NCI-H1436 treated with DMSO at 0.1 percent for 48 hours (cell line): ENCODE measurements around the gene KCTD17.

Source experiments
- DNase-seq: peaks from one replicate; lab custom pipeline; 2025; lab: John Stamatoyannopoulos, UW

The KCTD17 gene, protein sequence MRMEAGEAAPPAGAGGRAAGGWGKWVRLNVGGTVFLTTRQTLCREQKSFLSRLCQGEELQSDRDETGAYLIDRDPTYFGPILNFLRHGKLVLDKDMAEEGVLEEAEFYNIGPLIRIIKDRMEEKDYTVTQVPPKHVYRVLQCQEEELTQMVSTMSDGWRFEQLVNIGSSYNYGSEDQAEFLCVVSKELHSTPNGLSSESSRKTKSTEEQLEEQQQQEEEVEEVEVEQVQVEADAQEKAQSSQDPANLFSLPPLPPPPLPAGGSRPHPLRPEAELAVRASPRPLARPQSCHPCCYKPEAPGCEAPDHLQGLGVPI

DNA sequence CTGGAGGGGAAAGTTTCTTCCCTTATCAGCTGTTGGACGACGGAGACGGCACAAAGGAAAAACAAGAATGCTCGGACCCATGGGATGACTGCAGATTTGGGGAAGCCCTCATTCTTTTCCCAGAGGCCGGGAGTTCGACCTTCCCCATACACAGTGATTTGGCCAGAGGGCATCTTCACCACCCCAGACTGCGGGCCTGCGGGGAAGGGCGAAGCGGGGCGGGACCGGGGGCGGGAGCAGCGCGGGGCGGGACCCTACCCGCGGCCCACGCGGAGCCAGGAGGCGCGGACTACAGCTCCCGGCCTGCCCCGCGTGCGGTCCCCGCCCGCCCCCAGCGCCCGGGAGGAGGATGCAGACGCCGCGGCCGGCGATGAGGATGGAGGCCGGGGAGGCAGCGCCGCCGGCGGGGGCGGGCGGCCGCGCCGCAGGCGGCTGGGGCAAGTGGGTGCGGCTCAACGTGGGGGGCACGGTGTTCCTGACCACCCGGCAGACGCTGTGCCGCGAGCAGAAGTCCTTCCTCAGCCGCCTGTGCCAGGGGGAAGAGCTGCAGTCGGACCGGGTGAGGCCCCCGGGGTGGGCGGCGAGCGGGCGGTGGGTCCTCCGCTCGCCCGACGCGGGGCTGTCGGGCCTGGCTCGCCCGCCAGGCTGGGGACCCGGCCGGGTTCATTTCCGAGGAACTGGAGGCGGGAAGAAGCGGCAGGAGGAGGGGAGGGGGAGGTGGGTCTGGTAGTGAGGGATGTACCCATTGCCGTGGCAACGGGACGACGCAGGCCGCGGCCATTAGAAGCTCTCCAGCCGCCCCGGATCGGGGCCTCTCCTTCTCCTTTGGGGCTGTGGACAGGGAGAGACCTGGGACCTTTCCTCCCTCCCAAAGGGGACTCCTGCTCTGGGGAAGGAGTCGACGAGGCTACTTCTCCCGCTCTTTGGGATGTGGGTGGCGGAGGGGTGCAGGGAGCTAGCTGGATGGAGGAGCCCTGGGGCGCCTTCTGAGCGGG, at the start of gene KCTD17:
KCTD17 (plus strand) TSS at position 352 of the 995 bp plus-strand sequence; CDS start at position 371, 19 bp downstream.
- no peak for DNase-seq

DNA sequence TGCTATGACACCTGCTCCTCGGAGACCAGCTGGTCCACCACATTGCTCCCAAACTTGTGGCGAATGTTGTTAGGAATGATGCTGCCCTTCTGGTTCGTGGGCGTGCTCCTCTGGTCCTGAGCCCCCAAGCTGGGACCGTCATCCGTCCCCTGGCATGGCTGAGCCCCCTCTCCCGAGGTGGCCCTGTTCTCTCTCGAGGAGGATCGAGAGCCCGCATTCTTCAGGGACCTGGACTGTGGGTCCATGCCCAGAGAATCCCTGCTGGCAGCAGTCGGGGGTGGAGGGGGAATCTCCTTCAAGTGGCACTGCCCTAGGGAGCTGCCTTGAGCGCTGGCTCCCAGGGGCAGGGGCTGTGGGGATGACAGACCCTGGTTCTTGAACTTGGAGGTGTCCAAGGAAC, 49.7 kb upstream of the KCTD17 start:
- no peak for DNase-seq

DNA sequence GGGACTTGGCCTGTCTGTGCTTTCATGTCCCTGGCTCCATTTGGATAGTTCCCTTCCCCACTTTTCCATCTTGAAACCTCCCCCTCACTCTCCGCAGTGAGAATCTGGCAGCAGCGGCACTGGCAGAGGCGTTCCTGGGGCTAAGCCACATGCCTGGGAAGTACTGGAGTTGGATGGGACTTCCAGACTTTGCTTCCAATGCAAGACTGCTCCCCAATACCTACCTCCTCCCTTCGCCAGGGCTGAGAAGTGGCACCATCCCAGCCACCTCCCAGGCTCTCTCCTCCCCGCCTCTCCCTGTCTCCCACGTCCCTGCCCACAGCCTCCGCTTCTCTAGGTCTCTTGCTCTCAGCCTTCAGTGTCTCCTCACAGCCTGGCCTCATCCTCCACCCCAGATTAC, 48.9 kb upstream of the KCTD17 start:
- DNase-seq, result no peak

DNA sequence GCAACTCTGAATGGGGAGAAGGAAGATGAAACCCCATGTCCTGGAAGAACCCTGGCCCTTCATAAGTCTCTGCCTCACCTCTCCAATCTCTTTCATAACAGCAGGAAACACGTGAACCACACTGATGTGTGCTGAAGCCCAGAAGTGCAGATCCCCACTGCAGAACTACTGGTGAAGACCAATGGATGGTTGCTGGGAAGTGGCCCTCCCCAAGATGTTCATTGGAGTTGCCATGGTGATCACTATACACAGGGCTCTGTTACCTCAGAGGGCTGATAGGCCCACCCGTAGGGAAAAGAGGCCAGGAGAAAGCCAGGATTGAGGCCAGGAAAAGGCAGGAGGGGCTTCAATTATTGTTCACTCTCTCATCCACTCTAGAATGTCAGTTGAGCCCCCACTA, 43.9 kb upstream of the KCTD17 start:
- DNase-seq, result no peak

DNA sequence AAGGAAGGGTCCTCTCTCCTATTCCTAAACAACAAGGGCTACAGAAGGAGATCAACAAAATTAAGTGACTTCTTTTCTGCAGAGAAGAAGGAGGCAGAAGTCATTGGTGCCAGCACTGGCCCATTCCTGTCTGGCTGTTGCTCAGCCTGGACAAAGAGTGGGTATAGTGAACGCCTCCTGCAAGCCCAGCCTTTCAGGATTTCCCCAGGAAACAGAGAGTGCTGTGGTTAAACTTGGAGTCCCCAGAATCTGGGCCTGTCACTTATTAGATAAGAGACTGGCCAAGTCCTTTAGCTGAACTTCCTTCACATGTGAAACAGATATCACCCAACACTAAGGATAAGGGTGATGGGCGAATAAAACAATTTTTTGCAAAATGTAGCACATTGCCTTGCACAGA, 43.2 kb upstream of the KCTD17 start:
- no peak for DNase-seq

DNA sequence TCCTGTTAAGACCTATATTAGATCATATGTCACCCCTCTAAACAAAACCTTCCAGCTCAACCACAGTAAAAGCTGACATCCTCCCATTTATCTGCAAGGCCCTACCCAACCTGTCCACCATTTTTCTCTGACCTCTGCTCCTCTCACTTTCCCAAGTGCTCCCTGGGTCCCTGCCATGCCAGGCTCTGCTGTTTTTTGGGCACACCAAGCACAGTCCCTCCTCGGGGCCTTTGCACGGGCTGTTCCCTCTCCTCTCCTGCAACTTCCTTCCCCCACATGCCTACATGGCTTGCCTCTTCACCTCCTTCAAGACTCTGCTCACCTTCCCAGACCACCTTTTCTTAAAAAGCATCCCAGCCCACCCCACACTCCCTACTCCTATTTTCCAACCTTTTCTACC, 42.1 kb upstream of the KCTD17 start:
- DNase-seq, result no peak

DNA sequence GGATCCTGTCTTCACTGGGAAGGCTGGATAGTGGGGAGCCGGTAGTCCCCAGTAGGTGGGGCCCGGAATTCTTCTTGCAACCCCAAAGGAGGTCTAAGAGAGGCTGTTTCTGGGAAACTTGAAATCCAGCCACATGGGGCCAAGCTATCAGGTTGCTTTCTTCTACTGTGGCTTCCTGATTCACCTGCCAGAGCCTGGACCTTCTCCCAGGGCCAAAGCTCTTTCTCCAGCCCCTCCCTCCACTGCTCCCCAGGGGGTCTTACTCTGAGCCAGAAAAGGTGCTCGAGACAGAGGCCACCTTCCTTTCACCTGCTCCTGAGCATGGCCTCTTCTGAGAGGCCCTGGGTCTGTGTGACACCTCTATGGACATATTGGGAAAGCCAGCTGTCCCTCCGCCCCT, 41.4 kb upstream of the KCTD17 start:
- no peak for DNase-seq

DNA sequence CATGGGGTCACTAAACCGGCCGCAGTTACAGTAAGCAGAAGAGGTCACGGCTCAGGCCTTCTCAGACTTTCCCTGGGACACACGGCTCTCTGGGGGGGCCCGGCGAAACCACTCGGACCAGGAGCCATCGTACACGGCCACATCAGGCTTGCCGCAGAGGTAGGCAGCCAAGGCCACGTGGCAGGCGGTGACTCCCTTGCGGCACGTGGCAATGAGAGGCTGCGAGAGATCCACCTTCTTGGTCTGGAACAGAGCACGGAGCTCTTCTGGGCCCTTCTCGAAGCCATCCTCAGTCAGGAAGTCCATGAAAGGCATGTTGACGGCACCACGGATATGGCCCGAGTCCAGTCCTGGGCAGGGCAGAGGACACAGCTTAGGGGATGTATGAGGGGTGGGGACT, 40.6 kb upstream of the KCTD17 start:
- DNase-seq, result no peak

DNA sequence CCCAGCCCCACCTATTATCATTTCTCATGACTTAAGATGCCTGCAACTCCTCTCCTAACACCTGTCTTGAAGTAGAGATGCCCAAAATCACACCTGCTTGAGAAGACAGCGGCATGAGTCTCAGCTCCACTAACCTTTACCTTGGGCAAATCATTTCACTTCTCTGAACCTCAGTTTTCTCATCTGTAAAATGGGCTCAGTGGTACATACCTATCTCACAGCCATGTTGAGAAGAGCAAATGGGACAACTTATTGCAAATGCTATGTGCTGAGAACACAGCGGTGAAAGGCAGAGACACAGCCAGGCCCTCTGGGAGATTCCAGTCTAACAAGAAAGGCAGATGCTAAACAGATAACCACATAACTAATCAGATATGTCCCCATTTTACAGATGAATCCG, 40.1 kb upstream of the KCTD17 start:
- DNase-seq, result no peak

DNA sequence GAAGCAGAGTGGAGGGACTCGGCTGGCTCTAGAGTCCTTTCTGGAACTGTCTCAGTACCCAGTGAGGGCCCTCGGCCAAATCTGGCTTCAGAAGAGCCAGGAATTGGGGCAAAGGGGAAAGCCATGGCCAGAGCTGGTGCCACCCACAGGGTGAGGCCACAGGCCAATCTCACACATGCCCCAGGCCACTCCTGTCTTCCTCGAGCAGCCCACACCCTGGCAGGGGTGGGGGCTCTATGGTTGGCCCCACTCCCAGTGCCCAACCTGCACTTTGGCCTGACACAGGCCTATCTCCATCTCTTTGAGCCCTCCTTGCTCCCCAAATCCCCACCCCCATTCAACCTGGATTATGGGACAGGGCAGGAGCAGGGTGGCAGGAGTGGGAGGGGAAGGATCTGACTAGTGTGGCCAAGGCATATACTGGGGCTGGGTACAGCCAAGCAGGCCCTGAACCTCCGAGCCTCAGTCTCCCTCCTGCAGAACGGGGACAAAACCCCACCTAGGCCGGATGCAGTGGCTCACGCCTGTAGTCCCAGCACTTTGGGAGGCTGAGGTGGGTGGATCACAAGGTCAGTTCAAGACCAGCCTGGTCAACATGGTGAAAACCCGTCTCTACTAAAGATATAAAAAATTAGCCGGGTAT, 39.2 kb upstream of the KCTD17 start:
- DNase-seq, result no peak

DNA sequence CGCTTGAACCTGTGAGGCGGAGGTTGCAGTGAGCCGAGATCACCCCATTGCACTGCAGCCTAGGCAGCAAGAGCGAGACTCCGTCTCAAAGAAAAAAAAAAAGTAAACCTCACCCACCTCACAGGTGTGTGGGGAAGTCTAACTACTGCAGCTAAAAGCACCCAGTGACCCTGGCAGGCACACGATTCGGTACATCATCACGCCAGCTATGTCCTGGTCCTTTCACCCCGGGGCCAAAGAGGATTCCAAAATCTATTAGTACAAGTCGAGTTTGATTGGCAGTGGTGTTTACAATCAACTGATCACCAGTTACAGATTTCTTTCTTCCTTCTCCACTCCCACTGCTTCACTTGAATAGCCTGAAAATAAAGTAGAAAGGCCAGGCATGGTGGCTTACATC, 38.6 kb upstream of the KCTD17 start:
- DNase-seq, result no peak

DNA sequence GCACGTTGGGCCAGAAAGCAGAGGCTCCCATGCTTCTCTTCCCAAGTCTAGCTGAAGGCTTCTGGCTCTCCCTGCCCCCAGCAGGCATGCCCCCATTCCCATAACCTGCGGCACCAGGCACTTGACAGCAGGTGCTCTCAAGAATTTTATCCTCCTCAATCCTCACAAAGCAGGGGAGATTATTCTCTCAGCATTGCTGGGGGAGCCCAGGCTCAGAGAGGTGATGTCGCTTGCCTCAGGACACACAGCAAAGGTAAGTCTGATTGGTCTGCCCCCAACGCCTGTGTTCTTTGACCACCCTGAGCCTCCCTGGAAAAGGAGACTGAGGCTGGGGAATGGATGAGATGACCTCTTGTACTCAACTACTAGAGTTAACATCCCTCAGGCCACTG, 37.1 kb upstream of the KCTD17 start:
- DNase-seq, result no peak

DNA sequence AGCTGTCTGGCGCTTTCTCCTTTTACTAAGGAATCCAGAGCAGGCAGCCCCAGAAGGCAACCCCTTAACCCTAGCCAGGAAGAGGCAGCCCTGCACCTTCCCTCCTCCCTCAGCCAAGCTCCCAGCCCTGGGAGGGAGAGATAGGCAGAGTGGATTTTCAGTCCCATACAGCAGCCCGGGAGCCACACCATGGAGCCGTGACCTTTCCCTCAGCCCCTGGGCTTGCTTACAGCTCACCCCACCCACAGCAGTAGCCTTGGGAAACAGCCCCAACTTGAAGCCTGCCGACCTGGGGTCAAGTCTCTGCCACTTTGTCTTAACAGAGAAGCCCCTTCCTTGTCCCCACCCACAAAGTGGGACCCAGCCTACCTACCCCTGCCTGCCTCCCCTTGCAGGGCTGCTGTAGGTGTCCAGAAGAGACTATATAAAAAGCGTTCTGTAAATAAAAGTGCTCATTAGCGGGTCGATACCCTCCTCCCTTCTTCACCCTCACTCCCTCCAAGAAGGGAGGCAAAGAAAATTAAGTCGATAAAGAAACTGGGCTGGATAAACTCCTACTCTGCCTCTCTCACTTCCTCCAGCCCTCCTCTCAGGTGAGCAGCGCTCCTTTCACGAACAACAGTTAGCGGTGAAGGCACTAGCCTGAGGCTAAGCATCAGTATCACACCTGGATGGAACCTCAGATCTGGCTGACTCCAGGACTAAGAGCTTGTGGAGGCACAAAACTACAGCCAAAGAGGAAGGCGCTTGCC, 36.5 kb upstream of the KCTD17 start:
- no peak for DNase-seq

DNA sequence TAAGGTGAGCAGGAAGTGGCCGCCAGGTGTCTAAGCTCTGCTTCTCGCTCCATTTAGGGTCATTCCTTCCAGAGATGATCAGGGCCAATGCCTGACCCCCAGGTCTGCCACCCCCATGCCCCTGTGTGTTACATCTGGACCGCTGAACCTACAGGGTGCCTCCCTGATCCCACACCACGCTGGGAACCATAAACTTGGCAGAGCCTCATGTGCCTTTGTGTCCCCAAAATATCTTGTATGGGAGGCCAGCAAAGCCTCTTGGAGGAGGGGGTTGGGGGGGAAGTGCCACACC, 36.0 kb upstream of the KCTD17 start:
- DNase-seq, result no peak

DNA sequence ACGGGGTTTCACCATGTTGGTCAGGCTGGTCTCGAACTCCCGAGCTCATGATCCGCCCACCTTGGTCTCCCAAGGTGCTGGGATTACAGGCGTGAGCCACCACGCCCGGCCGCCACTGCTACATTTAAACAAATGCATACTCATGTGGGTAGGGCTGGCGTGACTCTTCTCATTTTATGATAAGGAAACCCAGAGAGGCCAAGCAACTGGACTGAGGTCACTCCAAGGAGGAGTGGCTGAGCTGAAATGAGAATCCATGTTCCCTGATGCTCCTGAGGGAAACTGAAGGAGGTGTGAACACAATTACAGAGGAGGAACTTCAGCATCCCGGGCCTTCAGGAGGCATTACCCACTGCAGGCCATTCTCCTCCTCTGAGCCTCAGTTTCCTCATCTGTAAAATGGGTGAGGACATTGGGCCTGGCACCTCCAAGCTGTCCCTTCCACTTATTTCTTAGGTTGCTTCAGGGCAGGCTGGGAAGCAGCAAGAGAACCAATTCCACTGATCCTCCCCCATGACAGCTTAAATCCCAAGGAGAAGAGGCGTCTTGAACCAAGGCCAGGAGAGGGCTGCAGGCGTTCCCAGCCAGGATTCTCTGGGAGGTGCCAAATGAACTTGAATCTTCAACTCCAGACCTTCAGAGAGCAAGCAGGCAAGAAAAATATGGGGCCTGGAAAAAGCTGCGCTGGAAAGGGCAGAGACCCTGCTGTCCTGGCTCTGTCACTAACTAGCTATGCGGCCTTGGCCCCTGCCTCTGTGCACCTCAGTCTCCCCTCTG, 35.2 kb upstream of the KCTD17 start:
- no peak for DNase-seq

DNA sequence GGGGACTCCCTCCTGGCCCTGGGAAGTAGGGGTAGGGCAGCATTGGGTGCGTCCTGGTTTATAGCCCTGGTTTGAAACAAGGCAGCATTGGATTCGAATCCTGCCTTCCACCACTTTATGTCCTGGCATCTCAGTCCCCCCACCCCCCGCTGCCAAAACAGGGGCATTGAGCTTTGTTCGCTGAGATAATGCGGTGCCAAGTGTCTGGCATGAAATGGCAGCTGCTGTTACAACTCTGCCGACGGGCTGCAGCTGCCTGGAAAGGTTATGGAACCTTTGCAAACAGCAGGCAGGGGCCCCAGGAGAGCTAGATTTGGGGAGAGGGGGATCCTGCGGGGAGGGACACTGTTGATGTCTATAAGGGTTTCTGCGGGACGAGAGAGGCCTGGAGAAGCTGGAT, 34.2 kb upstream of the KCTD17 start:
- DNase-seq, result no peak

DNA sequence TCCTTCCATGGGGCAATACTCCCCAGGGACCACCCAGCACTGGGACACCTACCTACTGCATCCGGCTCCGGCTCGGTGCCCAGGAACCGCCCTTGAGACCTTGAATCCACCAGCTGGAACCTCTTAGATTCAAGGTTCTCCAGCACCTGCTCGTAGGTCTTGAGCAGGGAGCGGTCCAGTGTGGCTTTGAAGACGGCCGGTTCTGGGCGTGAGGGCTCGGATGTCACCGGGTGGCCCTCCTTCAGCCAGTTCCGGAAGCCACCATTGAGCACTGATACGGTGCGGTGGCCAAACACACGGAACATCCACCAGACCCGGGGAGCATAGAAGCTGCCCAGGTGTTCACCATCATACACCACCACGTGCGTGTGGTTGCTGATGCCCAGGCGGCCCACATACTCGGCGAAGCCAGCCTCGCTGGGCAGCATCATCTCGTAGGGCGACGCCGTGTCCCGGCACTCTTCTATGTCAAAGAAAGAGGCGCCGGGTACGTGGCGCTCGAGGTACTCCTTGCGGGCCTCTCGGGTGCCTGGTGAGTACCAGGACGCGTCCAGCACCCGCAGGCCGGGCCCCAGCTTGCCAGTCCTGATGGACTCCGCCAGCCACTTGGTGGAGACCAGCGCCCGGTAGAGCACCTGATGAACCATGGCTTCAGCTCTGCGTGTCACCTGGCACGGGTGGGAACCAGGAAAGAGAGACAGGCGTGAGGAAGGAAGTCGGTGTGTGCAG, 33.3 kb upstream of the KCTD17 start:
- no peak for DNase-seq

DNA sequence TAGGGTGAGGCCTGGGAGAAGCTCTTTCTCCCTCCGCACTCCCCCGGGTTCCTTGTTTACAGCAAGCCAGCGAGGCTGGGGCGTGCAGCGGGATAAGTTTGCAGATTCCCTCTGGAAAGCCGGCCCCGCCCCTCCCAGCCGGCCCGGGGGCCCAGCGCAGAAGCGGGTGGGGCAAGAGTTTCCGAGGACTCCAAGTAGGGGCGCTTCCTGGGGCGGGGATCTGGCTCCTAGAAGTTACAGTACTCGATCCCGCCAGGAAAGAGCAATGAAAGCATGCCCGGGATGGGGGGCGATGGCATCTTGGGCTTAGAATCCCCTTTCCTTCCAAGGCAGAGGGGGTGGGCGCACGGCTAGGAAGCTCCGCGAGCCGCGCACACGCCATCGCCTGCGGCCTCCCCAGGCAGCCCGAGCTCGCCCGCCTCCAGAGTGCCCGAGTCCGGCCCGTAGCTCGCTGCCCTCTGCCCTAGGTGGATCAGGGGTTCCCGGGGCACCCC, 32.7 kb upstream of the KCTD17 start:
- DNase-seq, result no peak

DNA sequence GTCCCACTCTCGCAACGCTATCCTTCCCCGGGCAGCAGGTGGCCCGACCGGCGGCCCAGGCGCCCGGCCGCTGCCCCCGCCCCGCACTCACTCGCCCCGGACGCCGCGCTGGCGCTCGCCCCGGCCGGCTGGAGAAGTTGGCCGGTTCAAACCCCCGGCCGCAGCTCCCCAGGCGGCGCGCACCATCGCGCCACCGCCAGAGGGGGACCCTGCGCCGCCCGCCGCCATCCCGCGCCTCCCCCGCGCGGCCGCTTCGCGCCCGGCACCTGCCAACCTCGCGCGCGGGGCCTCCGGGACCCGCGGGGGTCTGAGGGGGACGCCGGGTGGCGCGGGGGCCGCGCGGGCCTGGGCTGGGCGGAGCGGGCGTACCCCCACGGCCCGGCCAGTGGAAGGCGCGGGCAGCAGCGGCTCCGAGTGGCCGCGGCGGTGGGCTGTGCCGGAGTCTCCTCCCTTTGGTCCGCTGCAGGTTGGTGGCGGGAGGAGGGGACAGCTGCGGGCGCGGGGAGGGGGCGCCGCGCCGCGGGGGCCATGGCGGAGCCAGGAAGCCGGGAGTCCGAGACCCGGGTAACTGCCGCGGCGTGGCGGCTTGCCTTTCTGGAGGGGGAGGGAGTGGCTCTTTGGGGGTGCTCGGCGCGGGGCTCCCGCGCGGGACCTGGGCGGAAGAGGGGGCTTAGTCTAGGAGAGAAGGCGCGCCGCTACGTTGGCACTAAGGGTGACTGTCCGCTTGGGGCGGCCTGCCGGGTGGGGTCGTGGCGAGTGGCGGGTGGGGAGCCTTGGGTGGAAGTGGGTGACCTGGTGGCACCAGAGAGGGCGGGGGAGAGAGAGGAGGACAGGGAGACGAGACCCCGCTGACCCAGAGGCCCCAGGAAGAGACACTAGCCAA, 32.0 kb upstream of the KCTD17 start, which contains the start of the genes MPST and TST:
MPST (plus strand) TSS at position 434 of the 883 bp plus-strand sequence; CDS start at position 529, 95 bp downstream.
TST (minus strand) TSS at position 139 of the 883 bp plus-strand sequence. CDS start 715 bp downstream, outside the sequence.
- DNase-seq, result no peak
